Fibroblast of skin of abdomen (primary cell): ENCODE measurements around the gene NUDT12.
A peak's percentile ranks its signal among the peaks of the same experiment; 100 is the strongest.

Experiments
- DNase-seq: peaks from one replicate; pipeline ENCODE4 v3.0.0-alpha.2; 2013

Gene NUDT12

DNA sequence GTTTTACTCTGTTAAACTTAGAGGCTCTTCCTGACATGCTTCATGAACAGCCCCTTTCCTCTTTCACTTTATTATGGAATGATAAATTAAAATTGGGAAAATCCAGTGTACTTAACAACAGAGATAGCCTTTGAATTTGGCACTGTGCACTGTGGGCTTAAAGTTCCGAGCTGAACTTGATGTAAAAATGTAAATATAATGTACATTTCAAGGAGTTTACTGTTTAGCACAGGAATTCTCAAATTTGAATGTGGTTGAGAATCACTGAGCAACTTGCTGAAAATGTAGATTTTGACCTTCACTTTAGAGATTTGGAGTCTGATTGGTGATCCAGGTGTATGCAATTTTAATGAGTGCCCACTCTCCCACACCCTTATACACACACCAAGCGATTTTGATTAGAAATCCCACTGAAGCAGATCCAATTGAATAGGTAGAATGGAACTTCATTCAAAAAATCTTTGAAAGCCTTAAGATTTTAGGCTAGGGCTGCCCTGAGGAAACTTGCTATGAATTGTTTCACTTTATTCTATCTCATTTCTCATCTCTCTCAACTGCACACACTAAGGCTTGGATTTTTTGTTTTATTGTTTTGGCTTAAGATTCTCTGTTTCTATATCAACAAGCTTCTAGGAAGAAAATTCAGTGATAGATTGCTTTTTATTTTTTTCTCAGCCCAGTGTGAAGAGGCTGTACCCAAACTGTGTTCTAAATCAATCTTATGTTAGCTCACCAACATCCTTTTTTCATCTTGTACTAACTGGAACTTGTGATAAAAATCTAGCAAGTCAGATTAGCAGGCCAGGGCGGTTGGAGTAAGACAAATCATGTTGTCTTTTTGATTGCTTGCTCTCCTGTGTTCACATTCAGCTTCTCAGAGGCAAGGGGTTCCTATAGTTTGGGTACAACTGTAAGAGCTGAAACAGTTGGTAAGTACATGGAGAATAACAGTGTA lies 22.9 kb downstream of the NUDT12 start:
- DNase-seq = no peak

DNA sequence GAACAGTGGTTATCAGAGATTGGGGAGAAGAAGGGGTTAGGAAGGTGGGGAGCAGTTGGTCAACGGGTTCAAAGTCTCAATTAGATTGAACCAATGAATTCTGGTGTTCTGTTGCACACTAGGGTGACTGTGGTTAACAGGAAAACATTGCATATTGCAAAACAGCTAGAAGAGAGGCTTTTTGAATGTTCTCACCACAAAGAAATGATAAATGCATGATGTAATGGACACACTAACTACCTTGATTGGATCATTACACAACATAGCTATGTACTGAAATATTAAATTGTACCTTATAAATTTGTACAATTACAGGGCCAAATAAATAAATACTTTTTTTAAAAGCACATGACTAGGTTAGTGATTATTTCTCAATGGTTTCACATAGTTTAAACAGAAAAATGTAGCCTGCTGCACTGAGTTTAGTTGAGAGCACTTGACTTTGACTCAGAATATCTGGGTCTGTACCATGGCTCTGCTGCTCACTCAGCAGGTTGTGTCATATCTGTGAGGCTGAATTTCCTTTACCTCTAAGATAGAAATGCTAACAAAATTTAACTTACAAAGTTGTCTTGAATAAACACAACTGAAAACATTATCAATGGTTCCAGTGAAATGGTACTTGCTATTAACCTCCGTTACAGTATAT lies 30.4 kb downstream of the NUDT12 start:
- DNase-seq = no peak

DNA sequence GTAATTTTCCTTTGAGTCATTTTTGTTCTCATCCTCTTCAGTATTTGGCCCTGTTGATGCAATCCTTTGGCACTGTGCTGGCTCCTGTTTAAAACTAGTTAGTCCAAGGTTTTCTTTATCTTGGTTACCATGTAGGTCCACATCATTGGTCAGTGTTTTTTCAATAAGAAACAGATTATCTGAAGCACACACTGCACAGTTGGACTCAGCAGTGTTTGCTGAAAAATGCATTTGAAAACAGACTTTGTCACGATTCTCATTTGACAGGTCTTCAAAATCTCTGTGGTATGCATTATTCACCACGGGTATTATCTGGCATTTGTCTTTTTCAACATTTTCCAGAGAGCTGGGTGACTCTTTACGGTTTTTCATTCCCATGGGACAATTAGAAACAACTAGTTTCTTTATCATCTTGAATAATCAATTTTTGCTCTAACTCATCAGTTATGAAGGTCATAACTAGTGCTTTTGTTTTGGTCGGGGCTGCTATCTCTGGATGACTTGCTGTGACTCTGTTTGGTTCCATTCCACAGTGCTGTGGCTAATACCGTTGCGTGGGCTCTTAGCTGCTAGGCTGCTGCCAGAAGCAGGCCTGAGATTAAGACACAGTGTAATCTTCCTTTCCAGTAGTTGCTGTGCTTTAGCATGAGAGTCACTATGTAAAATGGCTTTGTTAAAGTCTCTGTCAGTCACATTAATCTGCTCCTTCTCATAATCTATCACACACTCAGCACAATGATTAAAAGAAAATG lies 36.2 kb downstream of the NUDT12 start:
- peak; percentile 17 for DNase-seq

DNA sequence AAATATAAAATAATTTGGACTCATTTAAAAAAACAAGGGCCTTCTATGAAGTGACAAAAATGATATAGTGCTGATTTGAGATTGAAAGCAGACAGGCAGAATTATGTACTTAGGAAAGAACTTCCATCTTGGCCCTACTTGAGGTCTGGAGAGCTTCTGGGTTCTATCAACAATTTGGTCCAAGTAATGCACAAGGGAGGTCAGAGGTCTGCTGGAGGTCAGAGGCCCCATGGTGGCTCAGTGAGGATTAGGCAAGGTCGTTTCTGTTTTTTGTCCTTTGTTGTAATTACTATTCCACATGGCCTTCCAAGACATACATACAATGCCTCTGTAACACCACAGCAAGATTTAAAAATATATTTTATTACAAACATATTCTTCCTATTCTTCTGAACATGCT lies 37.2 kb downstream of the NUDT12 start:
- no peak for DNase-seq

DNA sequence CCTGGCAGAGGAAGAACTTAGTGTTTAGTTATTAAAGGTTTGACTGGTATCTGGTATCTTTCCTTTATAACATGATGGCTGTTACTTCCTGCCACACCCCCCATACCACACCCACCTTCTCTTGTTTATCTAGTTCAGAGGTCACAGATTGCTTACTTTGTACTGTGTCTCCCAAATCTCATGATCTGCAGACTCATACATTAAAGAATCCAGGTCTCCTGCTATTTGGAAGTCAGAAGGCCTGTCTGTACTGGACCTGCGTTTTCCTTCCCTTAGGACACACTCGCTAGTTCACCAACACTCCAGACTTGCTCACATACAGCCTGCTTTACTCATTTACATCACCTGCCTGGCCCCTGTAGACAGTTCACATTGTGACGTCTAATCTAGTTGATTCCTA lies 39.3 kb downstream of the NUDT12 start:
- DNase-seq = no peak

DNA sequence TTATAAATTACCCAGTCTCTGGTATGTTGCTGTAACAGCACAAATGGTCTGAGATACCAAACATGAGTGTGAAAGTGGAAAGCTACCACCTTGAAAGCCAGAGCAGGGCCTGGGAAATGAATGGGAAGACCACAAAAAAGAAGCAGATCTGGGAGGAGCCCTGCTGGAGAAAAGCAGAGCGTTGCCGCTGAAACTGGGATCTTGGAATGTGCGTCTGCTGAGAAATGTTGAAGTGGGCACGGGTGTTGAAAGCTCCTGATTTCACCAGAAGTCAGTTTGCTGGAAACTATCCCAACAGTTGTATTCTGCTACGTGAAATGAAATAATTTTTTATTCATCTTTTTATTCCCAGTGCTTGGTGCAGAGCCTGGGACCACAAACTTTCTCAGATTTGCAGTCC lies 40.0 kb downstream of the NUDT12 start:
- peak; percentile 33 for DNase-seq

DNA sequence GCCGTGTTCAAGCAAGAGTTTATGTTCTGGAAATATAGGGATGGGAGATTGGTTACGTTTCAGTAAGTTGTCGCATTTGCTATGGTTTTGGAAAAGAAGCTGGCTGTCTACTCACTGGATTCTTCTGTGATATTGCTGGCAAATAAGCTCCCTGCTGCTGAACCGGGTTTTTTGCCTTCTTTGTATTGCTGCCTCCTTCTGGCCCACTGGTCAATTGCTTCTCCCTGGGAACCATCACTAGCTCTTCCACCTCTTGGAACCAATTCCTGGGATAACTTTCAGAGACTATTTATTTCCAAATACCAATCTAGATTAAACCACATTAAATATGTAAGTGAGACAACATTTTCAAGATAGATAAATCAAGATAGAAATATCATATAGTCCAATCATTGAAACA lies 43.0 kb downstream of the NUDT12 start:
- no peak for DNase-seq

DNA sequence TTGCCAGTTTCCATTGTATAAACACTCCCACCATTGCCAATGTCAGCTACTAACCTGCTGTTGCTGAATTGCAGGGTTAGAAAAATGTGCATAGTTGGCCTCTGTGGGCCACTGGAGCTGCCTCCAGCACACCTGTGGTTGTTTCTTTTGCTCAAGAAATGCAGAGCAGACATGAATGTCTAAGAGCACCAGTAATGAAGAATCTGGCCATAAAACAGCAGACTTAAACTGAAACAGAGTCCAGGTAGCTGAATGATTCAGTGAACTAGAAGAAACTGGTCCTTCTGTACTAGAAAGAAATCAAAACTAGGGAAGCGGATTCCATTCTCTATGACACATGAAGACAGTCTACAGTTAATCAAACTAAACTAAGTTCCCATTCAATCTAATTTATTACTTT lies 48.2 kb downstream of the NUDT12 start:
- DNase-seq = no peak

DNA sequence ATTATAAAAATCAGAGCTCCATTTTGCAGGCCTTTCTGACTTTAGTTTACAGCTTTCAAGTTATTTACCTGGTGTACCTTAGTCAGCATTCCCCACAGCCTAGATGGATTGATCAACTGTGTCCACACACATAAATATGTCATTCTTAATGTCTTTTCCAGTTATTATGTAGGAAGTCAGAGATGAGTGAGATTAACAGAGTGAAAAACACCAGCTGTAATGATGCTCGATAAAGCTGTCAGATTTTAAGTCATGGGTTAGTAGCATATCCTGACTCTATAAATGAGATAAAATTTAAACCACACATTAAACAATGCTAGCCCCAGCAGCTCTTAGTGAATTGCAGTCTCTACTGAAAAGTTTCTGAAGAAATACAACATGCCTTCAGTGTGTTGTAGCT lies 48.9 kb downstream of the NUDT12 start:
- no peak for DNase-seq

DNA sequence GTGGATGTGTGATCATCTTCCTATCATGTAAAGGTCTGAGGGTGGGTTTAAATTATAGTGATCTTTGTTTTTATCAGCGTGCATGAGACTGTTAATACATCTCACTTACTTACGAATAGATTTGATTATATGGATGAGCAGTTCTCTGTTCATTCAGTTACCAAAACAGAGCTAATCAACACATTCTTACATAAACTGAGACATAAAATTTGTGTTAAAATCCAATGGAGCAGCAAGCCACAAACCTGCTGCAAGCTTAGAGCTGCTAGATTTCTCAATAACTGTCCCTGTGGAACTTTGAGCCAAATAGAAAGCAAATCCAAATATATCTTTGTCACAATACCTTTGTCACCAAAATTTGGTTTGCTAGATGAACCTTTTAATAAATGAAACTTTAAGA lies 50.1 kb downstream of the NUDT12 start:
- no peak for DNase-seq

DNA sequence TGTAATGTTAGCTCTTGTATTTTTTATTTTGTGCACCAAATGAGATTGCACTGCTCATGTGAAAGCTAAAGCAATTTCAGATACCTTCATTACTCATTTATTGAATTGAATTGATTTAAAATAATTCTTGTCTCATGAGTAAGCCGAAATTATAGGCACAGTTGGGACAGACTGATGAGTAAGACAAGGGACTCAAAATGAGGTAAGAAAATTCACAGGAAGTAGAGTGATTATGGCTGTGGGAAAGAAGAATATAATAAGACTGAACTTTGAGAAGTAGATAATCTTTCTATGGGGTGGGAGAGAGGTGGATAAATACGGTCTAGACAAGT lies 51.1 kb downstream of the NUDT12 start:
- DNase-seq = peak; percentile 33

DNA sequence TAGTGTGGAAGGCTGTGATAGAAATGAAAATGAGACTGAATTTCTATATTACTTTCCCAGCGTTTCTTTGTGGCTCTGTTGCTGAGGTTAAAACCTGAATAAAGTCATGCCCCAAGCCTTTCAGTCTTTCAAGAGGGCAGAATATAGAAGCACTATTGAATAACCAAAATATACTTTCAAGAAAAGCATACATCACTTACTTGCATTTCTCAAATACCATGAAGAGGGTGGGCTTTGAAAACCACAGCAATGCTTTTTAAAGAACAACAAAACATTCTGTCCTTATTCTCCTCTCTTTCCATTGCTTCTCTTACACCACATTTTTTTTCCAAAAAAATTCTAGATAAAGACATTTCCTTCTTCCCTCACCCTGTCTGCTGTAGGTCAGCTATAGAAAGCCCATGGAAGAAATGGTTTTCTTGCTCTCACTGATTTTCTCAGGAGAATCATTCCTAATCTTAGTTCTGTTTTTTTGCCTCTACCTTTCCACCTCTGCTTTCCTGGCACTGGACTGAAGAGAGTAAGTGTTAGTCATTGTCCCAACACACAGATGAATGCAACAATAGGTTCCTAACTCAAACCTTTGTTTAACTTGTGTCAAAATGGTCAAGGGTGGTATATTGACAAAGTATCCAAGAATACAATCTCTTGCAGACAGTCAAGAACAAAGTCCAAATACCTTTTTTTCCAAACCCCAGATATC lies 51.6 kb downstream of the NUDT12 start:
- DNase-seq = peak; percentile 47

DNA sequence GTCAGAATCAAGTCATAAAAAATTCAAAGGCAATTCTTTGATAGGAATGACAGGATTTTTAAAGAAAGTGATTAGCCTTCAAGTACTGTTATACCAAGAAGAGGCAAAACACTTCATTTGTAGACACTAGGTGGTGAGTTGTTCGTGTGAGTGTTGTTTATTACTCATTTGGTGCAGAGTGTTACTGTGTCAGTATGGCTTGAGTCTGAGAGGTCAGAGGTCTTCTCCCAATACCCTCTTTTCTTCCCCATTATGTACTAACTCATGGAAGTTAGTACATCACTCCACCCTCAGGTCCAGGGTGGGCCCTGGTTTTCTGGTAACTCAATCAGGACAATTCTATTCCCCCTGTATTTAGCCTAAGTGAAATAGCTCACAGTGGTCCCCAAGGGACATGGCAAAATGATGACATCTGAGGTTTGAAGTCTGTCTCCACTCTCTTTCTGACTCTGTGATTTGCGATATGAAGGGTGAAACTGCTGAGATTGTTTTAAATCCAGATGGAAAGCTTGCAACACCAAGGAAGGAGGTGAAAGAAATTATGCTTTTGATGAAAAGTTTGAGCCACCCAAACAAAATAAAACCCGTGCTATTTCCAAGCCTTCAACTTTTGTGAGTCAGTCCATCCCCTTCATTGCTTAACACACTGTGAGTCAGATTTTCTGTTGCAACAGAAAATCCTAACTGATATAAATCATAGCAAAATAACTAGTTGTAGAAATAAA lies 56.8 kb downstream of the NUDT12 start:
- DNase-seq = peak; percentile 93

DNA sequence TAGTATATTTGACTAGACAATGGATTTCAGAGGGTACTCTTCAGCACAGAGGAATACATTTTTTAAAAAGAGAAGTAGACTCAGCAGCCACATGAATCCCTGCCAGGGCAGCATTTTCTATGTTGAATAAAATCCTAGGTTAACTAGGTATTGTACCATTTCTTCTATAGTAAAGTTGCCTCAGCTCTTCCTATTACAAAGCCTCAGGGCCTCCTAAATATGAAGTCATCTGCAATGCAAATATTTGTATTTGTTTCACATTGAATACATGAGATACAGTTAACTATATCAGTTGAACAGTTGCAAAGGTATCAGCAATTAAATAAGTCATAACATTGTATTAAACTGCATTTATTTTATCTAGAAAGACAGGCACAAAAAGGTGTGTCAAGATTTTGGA lies 59.5 kb downstream of the NUDT12 start:
- DNase-seq = no peak

DNA sequence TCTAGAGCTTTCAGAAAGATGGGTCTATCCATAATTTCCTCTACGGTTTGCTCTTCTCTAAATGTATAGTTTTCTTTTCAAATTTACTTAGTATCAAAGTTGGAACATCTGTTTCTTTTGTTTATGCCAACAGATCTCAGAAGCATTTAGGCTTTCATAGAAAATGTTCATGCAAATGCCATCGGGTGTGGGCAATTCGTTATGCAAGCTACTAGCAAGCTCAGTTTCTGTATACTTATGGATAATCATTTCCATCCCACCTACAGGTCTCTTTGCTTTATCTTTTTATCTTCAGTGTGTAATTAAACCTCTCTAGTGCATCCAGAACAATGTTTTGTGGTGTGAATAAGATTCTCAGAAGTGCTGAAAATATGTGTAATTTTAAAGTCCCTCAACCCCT lies 59.9 kb downstream of the NUDT12 start:
- no peak for DNase-seq
